Measurements from ENCODE around the gene FGF14.

FGF14 gene

DNA sequence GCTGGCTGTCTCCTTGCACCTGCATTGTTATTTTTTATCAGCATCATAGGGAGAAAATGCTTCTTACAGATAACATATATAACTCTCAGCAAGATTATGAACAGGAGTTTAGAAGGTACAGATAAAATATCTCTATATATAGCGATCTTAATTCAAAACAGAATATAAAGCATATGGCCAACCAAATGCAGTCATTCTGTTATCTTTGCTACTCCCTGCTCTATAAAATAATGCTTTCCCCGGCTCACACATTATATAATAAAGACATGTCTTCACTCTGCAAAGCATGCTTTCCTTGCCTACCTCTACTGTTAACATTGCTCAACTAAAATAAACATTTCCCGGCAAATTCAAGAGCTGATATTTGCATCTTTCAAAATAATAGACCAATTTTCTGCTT is 161.7 kb downstream of the FGF14 start:
- no peak for DNase-seq (ENCODE audit: low spot score)
- TF ChIP-seq, protein P1, sequence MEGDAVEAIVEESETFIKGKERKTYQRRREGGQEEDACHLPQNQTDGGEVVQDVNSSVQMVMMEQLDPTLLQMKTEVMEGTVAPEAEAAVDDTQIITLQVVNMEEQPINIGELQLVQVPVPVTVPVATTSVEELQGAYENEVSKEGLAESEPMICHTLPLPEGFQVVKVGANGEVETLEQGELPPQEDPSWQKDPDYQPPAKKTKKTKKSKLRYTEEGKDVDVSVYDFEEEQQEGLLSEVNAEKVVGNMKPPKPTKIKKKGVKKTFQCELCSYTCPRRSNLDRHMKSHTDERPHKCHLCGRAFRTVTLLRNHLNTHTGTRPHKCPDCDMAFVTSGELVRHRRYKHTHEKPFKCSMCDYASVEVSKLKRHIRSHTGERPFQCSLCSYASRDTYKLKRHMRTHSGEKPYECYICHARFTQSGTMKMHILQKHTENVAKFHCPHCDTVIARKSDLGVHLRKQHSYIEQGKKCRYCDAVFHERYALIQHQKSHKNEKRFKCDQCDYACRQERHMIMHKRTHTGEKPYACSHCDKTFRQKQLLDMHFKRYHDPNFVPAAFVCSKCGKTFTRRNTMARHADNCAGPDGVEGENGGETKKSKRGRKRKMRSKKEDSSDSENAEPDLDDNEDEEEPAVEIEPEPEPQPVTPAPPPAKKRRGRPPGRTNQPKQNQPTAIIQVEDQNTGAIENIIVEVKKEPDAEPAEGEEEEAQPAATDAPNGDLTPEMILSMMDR (IDR thresholded peaks at IDR 0.05; ENCODE audit: extremely low read depth, missing control alignments) = no peak

DNA sequence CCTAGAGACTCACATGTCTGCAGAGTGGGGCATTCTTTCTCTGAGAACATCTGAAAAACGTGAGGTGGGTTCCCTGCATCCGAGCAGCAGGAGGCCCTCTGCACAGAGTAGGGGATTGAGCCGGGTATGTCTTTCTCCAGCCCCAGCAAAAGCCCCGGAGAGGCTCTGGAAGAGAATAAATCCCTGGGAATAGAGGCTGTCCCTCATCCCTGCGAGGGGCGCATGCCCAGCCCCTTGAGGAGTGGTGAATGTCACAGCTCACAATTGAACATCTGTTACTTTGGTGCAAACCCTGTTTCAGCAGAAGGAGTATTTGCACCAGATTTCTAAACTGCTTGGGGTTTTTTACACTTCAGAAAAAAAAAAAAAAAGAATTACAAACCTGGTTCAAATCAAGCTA is 164.6 kb downstream of the FGF14 start:
- no peak for DNase-seq (ENCODE audit: low spot score)
- TF ChIP-seq, protein P1 (IDR thresholded peaks at IDR 0.05; ENCODE audit: extremely low read depth, missing control alignments) = no peak

DNA sequence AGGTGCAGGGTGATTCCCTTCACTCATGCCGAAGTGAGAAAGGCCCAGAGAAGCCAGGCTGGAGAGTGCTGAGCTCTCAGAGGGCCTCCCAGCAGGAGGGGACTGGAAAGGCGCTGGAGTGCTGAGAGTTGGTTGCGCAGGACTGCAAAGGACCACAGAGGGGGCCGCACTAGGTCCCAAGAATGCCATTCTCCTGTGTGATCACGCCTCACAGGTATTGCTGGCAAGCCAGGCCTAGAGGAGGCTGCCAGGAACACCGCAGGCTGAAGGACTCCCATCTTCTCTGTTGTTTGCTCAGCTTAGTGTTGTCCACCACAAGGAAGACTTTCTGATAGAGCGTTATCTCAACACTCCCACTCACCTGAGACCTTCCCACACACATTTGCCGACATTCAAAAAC is 165.0 kb downstream of the FGF14 start:
- DNase-seq (ENCODE audit: low spot score) = no peak
- TF ChIP-seq, protein P1 (IDR thresholded peaks at IDR 0.05; ENCODE audit: extremely low read depth, missing control alignments) = no peak

DNA sequence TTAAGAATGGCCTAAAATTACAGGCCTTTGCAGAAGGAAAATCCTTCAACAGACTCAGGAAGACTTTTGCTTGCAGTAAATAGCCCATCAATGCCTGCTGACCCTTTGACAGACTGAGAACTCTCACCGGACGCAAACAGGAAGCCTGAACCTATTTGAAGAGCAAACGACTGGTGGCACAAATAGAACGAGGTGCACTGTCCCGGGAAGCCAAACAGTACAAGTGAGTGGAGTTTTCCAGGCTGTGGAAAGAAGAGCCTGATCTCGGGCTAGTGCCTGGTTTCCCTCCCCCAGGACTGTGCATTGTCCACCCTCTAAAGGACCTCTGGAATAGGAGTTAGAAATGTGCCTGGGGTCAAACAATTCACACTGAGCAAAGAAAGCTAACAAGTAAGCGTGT is 165.5 kb downstream of the FGF14 start:
- no peak for DNase-seq (ENCODE audit: low spot score)
- TF ChIP-seq, protein P1 (IDR thresholded peaks at IDR 0.05; ENCODE audit: extremely low read depth, missing control alignments) = no peak

- TF ChIP-seq, protein P1 (IDR thresholded peaks at IDR 0.05; ENCODE audit: extremely low read depth, missing control alignments) = no peak
- DNase-seq (ENCODE audit: low spot score) = no peak
Observed at GRCh38 chr13:102235689-102236088, 166.2 kb downstream of the FGF14 start.

GRCh38 chr13:102234618-102235017 is 167.2 kb downstream of the FGF14 start:
- TF ChIP-seq, protein P1 (IDR thresholded peaks at IDR 0.05; ENCODE audit: extremely low read depth, missing control alignments) = no peak
- DNase-seq (ENCODE audit: low spot score) = no peak

DNA sequence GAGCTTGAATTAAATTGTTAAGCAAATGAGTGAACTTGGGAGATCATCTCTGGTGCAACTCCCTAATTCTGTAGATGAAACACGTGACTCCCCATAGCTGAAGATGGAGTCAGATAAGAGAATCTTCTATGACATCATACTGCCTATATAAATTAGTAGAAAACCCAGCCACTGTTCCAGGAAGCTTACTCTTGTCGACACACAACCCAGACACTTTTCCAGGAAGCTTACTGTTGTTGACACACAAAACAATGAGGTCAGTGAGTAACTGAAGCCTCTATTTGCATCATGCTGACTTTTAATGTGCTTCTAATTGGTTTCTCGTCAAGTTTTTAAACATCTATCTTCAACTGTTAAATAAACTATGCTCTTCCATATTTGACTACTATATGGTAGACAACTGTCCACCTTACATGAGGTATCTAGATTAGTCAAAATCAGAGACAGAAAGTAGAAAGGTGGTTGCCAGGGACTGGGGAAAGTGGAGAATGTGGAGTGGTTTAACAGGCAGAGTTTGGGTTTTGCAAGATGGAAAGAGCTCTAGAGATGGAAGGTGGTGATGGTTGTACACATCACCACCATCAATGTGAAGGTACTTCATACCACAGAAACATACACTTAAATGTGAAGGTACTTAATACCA is 168.2 kb downstream of the FGF14 start:
- DNase-seq (ENCODE audit: low spot score) = no peak
- TF ChIP-seq, protein P1 (IDR thresholded peaks at IDR 0.05; ENCODE audit: extremely low read depth, missing control alignments) = no peak

Data from GM20000 (cell line).